Measurements from ENCODE around the gene SVIL. TPM values are rescaled to one million over a fixed set of nuclear protein-coding genes. Genes with fewer than 3 reads are reported as not detected.

Gene SVIL
- polyA plus RNA-seq, 1 donor (not counting 4 experiments of a cell fraction or from before 2014, with no cell fraction given) = 16.2 TPM

GRCh38 chr10:29651767-29652166 is 17.0 kb upstream of the SVIL start:
- no peak for FAIRE-seq
- Histone ChIP-seq H2AFZ (ENCODE audit: control insufficient read depth, low read length) (no peak overlapping the region), H3K9me1 (ENCODE audit: control insufficient read depth, extremely low read depth, insufficient read depth, low read length) (no peaks in the 10 kb centered on the region), H3K4me1 (ENCODE audit: control insufficient read depth, extremely low read depth, insufficient read depth, low read length) (peaks cover 13% of the 10 kb centered on the region), H3K36me3 (ENCODE audit: control insufficient read depth in 2 of 2, extremely low read depth in 1 of 2, insufficient read depth in 2 of 2, low read length in 2 of 2) (peaks cover 2 to 7% of the 10 kb centered on the region in 2 experiments), H3K27ac (ENCODE audit: control insufficient read depth, insufficient read depth, low read length) (no peak overlapping the region), H3K9me3 (ENCODE audit: control insufficient read depth, low read depth, low read length) (no peaks in the 10 kb centered on the region), H4K20me1 (ENCODE audit: control insufficient read depth, extremely low read depth, insufficient read depth, low read length) (no peaks in the 10 kb centered on the region), H3K79me2 (ENCODE audit: control insufficient read depth, insufficient read depth, low read length) (no peaks in the 10 kb centered on the region), H3K27me3 (ENCODE audit: control insufficient read depth, extremely low read depth, insufficient read depth, low read length) (no peaks in the 10 kb centered on the region), H3K4me2 (ENCODE audit: control insufficient read depth, extremely low read depth, insufficient read depth, low read depth, low read length) (no peak overlapping the region), H3K9ac (ENCODE audit: control insufficient read depth, extremely low read depth, insufficient read depth, low read length) (no peak overlapping the region), H3K4me3 (ENCODE audit: control insufficient read depth in 2 of 3, extremely low read depth in 1 of 3, insufficient read depth in 2 of 3, low read depth in 1 of 3, low read length in 3 of 3) (no peak overlapping the region)
- DNase-seq (ENCODE audit: low read depth, low spot score) = no peak
- dilution Hi-C loops (cut with MboI; ENCODE audit: extremely low pct_ligation_motif_present, low sequenced_read_pairs) = no loop called here
- TF ChIP-seq EZH2 (IDR thresholded peaks at IDR 0.05; ENCODE audit: low read length) = no peak
- TF ChIP-seq CTCF (optimal IDR thresholded peaks at IDR 0.05 in 1 of 3, IDR thresholded peaks at IDR 0.05 in 1 of 3, conservative IDR thresholded peaks at IDR 0.05 in 1 of 3; ENCODE audit: extremely low read depth in 1 of 3, insufficient read depth in 2 of 3, low read length in 3 of 3) = no peak

- no peak overlapping the region for H2AFZ ChIP-seq (ENCODE audit: control insufficient read depth, low read length)
- H3K4me1 ChIP-seq (ENCODE audit: control insufficient read depth, extremely low read depth, insufficient read depth, low read length) = peaks cover 25% of the 10 kb centered on the region
- no peaks in the 10 kb centered on the region for H3K27me3 ChIP-seq (ENCODE audit: control insufficient read depth, extremely low read depth, insufficient read depth, low read length)
- H3K36me3 ChIP-seq (ENCODE audit: control insufficient read depth in 2 of 2, extremely low read depth in 1 of 2, insufficient read depth in 2 of 2, low read length in 2 of 2) = peaks cover 2 to 6% of the 10 kb centered on the region in 2 experiments
- no peaks in the 10 kb centered on the region for H3K9me3 ChIP-seq (ENCODE audit: control insufficient read depth, low read depth, low read length)
- no peak overlapping the region for H3K9ac ChIP-seq (ENCODE audit: control insufficient read depth, extremely low read depth, insufficient read depth, low read length)
- H3K27ac ChIP-seq (ENCODE audit: control insufficient read depth, insufficient read depth, low read length) = no peak overlapping the region
- no peak for FAIRE-seq
- H3K9me1 ChIP-seq (ENCODE audit: control insufficient read depth, extremely low read depth, insufficient read depth, low read length) = no peaks in the 10 kb centered on the region
- no peak for DNase-seq (ENCODE audit: low read depth, low spot score)
- no peak overlapping the region for H3K4me3 ChIP-seq (ENCODE audit: control insufficient read depth in 2 of 3, extremely low read depth in 1 of 3, insufficient read depth in 2 of 3, low read depth in 1 of 3, low read length in 3 of 3)
- H3K4me2 ChIP-seq (ENCODE audit: control insufficient read depth, extremely low read depth, insufficient read depth, low read depth, low read length) = no peak overlapping the region
- H4K20me1 ChIP-seq (ENCODE audit: control insufficient read depth, extremely low read depth, insufficient read depth, low read length) = no peaks in the 10 kb centered on the region
- no peaks in the 10 kb centered on the region for H3K79me2 ChIP-seq (ENCODE audit: control insufficient read depth, insufficient read depth, low read length)
- dilution Hi-C loops (cut with MboI; ENCODE audit: extremely low pct_ligation_motif_present, low sequenced_read_pairs) = no loop called here
- TF ChIP-seq CTCF (optimal IDR thresholded peaks at IDR 0.05 in 1 of 3, IDR thresholded peaks at IDR 0.05 in 1 of 3, conservative IDR thresholded peaks at IDR 0.05 in 1 of 3; ENCODE audit: extremely low read depth in 1 of 3, insufficient read depth in 2 of 3, low read length in 3 of 3) (no peak), EZH2 (IDR thresholded peaks at IDR 0.05; ENCODE audit: low read length) (no peak)
Measured at GRCh38 chr10:29650552-29650944, 15.8 kb upstream of the SVIL start.

All from keratinocyte (primary cell).